Stimulated activated CD4-positive, alpha-beta T cell treated with anti-CD3 and anti-CD28 coated beads, Interleukin-1b, Interleukin-23, amount 100 ng/mL, for 48 hours (primary cell): Measurements from ENCODE around the gene ALDH7A1.
"Not testable (repeated sequence)": the region's sequence is repeated elsewhere in the genome, so short reads cannot be mapped to it uniquely, and the experiment has no call there.

ENCODE experiments used
- DNase-seq: peaks from one replicate; pipeline ENCODE4 v3.0.0-alpha.2; 2020

ALDH7A1 gene

DNA sequence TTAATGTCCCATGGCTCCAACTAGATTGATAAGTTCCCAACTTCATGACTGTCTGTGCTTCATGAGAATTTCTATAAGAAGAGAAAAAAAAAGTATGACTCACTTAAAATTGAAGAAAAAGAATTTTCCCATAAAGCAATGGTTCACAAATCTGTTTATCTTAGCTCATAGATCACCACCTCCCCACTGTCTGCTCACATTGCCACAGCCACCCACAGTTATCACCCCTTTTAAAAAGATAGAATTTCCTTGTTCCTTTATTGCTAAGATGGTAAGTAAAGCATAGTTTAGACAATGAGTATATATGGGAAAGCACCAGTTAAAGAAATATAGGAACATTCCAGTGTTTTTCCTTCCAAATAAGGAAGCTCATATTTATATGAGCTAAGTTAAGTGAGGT, 67.1 kb downstream of the ALDH7A1 start:
- no peak for DNase-seq

DNA sequence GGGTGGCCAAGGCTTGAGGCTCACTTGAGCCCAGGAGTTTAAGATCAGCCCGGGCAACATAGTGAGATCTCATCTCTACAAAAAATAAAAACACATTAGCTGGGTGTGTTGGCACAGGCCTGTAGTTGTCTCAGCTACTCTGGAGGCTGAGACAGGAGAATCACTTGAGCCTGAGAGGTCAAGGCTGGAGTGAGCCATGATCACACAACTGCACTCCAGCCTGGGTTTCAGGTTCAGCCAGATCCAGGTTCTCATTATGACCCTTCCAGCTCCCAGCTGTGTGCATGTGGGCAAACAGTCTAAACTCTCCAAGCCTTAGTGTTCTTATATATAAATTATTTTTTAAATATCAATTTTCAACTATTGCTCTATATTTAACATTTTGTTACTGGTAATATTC, 67.9 kb downstream of the ALDH7A1 start:
- no peak for DNase-seq

DNA sequence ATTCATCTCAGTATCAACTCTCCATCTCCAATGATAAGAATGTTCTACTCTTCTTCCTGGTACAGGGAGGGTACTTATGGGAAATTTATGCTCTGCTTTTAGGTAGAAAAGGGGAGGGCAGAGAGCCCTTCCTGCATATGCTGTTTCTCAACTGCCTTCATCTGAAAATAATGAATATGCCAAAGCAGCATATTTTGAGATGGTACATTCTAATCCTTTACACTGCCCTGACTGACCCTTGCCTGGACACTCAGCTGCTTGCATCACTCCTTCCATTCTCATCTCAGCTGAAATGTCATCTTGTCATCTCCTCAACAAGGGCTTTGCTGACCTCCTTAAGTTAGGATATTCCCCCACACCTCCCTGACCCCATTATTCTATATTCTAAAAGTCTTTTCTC, 68.5 kb downstream of the ALDH7A1 start:
- DNase-seq: no peak

DNA sequence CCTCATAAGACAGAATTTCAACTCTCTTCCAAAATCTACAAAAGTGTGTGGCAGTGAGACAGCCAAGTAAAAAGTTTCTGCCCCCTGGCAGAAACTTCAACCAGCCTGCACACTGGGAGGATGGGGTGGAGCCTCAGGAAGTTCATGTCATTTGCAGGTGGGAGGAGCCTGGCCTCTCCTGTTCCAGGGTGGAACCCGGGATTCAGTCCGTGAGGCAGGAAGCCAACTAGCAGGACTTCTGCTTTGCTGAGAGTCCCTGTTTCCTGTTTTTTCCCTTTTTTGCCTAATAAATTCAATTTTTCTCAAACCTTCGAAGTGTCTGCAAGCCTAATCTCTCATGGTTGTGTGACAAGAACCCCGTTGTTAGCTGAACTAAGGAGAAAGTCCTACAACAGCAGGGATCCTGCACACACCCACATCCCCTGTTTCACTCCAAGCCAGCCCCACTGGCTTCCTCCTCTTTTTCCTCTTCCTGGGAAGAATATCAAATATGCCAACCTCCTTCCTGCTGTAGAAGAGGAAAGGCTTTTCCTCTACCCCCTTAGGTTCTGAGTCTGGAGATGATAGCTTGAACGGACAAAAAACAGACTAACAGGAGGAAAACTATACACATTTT, 69.3 kb downstream of the ALDH7A1 start:
- no peak for DNase-seq

DNA sequence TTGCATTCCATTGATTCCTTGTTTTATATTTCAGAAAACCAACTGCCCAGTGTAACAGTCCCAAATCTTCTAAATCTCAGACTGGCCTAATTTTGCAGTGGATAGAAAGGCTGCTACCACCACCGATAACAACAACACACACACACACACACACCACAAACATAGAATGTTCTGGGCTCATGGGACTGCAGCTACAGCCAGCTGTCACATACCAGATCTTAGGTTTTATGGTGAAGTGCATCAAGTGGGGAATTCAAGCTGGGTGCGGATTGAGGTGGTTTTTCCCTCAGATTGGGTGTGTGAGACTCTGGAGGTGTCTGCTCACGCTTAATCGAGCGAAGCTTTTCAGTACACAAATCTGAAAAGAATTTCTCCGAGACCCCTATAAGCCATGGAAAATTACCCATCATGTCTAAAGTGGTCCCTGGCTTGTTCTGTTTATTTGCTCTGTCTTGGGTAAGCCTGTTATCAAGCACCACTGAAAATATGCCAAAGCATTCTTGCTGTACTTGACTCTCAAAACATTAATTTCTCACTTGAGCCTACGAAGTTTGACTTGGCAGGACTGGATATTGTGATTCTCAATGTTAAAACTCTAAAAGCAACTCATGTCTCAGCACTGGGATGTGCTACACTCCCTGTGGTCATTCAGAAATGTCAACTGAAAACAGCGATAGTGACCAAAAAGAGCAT, 71.1 kb downstream of the ALDH7A1 start:
- no peak for DNase-seq

DNA sequence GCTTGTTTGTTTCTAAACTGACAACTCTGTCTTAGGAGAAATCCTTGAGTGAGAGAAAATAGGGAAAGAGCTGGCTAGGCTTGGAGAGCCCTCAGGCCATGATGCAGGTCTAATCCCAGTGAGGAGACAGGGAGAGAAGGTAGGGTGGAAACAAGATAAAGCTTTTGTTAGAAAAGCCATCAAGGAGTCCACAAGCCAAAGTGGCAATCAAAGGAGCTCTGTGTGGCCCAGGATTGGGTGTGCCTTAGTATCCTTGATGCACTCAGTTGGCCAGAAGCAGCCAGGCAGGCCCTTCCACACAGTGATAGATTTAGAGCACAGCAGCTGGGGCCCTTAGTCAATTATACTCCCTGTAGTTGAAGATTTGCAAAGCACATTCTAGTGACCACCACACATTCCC, 73.9 kb downstream of the ALDH7A1 start:
- DNase-seq: no peak

DNA sequence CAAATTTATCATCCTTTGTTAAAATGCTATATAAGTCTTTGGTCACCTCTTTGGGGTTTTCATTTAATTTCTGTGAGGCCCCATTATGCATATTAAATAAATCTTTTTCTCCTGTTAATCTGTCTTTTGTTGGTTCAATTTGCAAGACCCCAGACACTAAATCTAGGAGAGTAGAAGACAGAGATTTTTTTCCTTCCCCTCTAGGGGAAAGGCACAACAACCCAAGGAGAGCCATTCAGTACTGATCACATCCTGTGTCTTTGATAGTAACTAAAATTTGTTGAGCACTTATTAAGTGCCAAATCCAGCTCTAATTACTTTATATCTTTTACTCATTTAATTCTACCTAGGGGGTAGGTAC, 74.4 kb downstream of the ALDH7A1 start:
- no peak for DNase-seq

DNA sequence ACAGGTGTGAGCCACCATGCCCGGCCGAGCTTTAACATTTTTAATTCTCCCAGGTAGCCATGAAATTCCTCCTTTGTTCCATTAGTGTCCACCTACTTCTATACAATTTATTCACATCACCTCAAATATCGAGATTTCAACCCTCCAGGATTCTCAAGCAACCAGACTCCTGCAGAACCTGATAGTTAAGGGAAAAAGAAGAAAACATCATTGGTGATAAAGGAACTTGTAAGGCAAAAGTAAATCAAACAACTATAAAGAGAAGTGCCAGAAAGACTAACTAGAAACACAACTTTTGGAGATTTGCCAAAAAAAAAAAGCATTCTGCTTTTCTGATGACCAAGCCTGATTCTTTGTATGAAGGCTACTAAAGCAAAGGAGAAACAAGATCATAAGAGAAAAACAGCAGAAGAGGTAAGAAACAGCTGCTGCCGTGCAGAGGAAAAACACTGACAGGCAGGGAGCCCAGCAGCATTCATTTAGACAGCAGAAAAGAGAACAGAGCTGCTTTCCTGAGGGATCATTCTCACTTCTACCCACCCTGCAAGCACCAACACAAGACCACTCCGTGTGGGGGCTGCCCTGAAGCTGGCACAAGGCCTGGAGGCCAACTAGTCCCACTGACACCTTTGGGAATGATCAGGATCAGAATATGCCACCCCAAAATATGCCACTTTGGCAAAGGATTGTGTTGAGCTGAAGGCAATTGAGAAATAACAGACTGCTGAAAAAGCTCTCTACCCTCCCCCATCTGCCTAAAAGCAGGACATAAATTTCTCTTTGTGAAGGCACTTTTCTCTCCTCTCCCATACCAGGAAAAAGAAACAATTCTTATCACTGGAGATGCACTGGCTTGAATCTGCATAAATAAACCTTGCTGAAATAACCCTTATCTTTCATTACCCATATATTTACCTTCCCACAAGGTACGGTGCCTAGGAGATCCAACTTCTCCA, 75.1 kb downstream of the ALDH7A1 start:
- no peak for DNase-seq

DNA sequence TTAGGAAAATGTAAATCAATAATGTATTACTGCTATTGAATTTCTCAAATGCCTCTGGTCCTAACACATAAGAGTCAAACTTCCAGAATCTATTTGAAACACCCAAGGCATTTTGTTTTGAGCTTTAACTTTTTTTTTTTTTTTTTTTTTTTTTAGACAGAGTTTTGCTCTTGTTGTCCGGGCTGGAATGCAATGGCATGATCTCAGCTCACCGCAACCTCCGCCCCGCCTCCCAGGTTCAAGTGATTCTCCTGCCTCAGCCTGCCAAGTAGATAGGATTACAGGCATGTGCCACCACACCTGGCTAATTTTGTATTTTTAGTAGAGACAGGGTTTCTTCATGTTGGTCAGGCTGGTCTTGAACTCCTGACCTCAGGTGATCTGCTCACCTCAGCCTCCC, 75.8 kb downstream of the ALDH7A1 start:
- not testable (repeated sequence) for DNase-seq

DNA sequence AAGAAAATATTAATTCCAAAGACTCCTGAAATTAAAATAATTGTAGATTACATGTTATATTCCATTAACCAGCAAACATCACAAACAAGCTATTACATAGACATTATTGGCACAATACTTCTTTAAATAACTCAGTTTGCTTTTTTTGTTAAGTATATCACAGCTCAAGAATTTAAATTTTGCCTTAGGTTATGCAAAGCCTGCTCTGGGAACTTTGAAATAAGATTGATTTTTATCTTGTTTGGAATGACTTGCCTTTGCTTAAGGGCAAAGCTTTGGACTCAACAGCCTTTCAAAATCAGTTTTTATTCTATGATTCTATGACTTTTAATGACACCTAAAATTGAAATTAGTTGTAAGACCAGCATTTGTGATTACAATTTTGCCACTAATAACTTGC, 78.2 kb downstream of the ALDH7A1 start:
- no peak for DNase-seq

DNA sequence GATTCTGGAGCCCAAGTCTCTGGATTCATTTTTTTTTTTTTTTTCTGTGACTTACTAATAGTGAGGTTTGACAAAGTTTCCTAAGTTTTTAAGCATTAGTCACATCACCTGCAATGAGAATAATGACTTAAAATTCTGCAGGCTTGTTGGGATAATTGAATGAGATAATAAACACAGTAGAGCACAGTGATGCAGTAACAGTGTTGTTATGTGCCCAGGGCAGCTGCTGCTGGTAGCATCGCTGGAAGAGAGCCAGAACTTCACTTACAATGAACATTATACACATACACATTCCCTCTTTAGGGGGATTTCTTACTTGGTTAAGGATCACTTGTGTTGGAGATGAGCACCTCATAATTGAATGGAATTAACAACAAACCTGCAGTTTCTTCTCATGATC, 78.9 kb downstream of the ALDH7A1 start:
- DNase-seq: no peak

DNA sequence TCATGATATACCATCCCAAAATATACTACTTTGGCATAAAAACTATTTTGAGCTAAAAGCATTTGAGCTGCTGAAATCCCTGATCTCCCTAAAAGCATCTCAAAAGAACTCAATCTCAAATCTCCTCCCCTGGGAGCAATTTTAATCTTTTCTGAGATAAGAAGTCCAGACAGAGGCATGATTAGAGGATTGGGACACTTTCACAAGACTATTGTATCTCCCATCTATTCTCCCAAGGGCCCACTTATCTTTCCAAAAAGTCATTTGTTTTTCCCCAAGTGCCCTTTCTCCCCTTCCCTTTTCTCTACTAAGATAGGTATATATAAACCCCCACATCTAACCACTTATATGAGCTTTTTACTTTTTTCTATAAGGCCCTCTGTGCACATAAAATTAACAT, 79.7 kb downstream of the ALDH7A1 start:
- no peak for DNase-seq

DNA sequence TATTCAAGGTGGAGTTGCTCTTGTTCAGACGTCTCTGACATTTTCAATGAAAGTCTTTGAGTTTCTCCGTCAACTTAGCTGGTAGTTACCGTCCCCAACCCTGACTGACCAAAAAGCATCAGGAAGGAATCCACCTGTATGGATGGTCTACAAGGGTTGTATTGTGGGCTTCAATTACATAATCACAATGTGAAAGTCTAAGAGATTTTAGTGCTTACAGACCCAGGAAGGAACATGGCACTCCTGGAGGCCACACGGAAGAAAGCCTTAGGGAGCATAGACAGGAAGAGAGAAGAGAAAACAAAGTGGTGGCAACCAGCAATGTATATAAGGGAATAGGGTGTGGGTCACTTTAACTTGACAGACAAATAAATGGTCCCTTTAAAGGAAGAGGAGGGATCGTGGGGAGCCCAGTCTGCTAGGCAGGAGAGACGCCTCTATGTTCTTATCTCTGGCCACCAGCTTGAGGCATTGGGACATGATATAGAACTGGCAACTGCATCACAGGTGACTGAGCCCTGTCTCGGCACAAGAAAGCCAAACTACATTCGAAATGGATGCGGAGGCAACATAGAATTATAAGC, 80.4 kb downstream of the ALDH7A1 start:
- DNase-seq: no peak

DNA sequence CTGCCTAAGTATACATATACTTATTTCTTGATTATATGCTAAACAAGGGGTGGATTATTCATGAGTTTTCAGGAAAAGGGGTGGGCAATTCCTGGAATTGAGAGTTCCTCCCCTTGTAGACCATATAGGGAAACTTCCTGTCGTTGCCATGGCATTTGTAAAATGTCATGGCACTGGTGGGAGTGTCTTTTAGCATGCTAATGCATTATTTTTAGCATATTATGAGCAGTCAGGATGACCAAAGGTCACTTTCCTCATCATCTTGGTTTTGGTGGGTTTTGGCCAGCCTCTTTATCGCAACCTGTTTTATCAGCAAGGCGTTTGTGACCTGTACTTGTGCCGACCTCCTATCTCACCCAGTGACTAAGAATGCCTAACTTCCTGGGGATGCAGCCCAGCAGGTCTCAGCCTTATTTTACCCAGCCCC, 80.9 kb downstream of the ALDH7A1 start:
- no peak for DNase-seq

DNA sequence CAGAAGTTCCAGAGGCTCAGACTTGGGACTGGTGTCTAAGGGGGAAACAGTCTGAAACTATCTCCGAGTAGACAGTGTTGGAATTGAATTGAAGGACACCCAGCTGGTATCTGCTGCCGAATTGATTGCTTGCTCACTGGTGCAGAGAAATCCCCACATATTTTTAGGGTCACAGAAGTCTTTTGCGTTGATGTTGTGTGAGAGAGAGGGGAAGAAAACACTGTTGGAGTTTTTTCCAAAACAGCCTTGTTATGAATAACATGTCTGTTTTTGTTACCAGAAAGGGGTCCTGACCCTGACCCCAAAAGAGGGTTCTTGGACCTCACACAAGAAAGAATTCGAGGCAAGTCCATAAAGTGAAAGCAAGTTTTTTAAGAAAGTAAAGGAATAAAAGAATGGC, 81.3 kb downstream of the ALDH7A1 start:
- DNase-seq: no peak

DNA sequence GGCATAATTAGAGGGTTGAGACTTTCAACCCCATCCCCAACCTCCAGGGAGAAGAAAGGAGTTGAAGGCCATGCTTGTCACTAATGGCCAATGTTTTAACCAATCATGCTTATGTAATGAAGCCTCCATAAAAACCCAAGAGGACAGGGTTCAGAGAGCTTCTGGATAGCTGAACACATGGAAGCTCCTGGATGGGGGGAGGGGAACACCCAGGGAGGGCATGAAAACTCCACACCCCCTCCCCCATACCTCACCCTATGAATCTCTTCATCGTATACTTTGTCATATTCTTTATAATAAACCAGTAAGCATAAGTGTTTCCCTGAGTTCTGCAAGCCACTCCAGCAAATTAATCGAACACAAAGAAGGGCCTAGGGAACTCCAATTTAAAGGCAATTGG, 81.7 kb downstream of the ALDH7A1 start:
- DNase-seq: no peak

DNA sequence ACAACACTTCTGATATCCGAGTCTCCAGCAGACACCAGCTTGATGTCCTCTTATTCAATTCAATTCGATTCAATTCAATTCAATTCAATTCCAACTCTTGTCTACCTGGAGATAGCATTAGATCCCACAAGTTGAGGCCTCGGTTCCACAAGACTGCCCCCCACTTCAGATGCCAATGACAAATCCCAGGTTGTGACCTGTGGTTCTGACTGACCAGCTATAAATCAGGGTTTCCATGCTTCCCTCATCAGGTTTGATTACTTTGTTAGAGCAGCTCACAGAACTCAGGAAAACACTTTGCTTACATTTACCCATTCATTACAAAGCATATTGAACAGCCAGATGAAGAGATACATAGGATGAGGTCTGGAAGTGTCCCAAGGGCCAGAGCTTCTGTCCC, 82.6 kb downstream of the ALDH7A1 start:
- no peak for DNase-seq

DNA sequence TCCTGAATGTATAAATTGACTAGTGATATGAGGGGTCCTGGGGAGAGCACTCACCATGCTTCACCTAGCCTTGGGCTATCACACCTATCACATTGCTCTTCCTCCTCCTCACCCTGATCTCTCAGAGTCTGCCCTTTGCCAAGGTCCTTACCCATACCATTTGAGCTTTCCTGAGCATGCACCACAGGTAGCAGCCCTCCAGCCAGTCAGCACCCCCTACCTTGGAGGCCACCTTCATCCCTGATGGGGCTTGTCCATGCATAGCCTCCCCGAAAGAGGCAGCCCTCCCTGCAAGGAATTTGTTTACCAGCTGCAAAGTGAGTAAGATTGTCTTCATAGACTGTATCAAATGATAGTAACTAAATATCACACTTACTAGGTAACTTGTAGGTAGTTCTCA, 83.1 kb downstream of the ALDH7A1 start:
- no peak for DNase-seq

DNA sequence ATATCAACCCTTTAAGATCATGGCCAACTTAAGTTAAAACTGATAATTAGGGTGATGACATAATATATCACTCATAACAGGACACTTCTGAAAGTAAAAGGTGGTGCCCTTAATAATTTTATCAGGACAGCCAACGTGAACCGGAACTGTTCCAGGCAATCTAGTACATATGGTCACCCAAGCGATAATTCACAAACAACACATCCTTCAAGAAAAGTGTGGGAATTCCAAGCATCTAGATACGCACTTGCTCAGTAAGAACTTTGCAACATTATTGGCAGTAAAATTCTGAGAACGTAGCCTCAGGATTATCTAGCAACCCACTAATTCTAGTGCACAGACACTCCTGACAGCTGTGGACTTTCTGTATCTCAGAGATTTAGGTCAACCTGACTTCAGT, 85.7 kb downstream of the ALDH7A1 start:
- DNase-seq: no peak

DNA sequence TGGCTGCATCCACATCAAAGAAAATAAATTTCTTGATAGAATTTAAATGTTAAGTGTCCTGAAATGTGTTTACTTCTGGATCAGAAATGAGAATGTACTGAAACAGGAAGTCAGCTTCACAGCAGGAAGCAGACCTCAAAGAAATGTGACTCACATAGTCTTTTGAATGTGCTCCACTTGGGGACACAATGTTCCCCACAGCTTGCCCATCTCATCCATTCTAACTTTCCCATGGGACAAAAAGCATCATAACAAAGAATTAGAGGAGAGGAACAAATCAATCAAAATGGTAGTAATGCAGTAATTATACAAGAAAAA, 86.1 kb downstream of the ALDH7A1 start:
- no peak for DNase-seq

DNA sequence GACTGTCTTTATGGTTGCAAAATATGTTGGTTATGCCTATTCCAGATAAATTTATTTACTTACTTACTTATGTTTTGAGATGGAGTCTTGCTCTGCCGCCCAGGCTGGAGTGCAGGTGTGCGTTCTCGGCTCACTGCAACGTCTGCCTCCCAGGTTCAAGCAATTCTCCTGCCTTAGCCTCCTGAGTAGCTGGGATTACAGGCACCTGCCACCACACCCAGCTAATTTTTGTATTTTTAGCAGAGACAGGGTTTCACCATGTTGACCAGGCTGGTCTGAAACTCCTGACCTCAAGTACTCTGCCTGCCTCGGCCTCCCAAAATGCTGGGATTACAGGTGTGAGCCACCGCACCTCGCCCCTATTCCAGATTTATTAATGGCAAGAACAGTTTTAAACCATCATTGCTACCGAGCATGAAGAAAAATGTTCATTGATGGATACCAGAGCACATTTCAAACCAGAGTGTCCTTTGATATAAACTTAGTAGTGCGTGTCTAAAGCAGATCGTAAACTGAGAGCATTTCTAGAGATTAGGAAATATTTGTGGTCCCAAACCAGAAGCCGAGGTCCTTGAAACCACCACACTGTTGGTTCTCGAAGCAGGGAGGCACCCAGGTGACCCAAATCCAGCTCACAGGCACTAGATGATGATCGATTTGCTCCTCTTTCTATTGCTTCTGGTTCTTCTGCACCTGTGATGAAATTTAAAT, 86.6 kb downstream of the ALDH7A1 start:
- DNase-seq: no peak

DNA sequence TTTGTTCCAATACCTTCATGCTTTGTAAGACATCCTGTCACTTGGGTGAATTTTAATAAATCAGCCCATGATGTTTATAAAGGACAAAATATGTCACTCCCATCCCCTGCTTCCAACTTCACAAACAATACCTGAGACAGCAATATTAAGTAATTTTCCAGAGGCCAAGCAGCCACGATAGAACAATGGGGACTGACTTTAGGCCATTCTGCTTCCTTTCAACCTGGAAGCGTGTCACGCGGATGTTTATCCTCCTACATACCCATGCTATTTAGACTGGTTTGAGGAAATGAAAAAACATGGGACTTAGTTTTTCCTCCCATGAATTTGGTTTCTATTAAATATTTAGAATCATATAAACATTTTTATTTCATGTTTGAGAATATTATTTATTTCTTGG, 88.9 kb downstream of the ALDH7A1 start:
- DNase-seq: no peak

DNA sequence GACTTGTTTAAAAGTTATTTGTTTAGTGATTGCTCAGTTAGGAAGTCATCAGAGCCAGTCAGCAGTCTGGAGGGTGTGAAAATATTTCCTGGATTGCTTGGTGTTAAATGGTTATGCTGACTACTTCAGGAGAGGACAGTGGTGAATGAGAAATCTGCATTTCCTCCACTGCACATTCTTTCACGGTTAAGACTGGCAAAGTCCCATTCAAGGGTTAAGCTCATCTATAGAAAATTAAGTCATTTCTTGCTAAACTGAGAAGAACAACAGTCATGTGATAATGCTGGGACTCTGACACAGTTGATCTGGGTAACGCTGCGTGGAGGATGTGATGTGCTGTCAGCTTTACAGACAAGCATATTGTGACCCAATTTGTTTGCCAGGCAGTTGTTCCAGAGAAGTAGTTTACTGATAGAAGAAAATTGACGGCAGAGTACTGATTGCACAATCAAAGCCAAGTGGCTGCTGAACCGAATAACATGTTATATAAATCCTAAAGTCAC, 91.4 kb downstream of the ALDH7A1 start:
- DNase-seq: peak; percentile 30
